G401.6 (cell line): Measurements from ENCODE around the gene USP30.

Experiments
- FAIRE-seq: peaks from 2 replicates; lab custom pipeline; 2012; peaks lifted over from hg19 to GRCh38; lab: Jason Lieb, UNC

USP30 gene

DNA sequence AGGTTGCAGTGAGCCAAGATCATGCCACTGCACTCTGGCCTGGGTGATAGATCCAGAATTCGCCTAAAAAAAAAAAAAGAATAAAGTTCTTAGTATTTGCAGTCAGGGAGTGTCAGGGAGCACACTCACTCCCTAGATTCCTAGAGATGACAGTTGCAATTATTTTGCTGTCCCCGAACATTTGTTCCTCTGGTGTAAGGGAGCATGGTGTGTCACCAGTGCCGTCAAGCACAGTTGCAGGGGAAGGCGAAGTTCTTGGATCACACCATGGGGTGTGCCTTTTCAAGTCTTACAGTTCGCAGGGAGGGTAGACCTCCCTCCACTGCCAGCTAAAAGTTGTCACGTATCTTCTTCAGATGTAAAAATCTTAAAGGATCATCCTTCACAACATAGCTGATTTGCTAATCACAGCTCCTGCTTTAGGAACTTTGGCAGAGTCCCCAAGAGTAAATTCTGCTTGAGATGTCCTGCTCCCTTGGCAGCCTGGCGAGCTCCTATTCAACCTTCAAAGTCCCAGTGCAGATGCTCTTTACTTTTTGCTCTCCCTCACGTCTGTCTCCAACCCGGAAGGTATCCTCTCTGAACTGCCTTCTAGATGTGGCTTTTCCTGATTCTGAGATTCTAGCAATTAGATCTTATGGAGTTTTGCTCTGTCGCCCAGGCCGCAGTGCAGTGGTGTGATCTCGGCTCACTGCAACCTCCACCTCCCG is 75.3 kb downstream of the USP30 start:
- FAIRE-seq = no peak

- no peak for FAIRE-seq
Observed at GRCh38 chr12:109130297-109131153, 78.1 kb downstream of the USP30 start.

DNA sequence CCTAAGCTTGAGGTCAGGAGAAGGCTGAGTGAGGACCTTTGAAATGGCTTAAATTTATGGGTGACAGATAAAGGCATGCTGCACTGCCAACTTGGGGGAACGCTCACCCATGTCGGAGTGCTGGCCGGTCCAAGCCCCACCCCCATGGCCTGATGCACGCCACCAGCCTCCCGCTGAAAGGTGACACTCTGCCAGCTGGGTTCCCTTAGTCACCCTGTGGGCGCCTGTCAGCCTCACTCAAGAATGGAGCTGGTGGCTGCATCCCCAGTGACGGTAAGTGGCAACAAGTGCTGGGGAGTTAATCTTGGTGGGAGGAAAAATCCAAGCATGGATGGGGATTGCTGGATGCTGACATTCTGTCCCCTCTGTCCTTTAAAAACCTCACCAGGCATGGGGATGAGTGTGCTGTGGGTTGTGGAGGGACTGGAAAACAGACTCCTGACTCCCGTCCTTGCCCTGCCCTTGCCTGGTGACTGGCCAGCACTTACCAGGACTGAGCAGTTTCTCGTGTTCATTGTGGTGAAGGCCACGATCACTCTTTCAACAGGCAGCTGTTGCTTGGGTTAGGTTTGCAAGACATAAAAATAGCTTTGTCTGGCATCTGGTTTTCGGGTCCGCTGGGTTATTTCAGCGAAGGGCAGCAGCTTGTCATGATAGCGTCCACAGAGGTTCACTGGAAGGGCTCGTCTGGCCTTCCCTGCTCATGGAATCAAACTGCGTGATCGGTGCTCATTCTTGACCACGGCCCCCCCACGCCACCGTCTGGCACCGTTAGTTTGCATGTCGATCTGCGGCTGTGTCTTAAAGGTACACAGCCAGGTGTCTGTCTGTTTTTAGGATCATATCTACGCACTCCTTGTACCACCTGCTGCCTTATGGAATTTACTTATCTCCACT is 79.0 kb downstream of the USP30 start:
- no peak for FAIRE-seq

DNA sequence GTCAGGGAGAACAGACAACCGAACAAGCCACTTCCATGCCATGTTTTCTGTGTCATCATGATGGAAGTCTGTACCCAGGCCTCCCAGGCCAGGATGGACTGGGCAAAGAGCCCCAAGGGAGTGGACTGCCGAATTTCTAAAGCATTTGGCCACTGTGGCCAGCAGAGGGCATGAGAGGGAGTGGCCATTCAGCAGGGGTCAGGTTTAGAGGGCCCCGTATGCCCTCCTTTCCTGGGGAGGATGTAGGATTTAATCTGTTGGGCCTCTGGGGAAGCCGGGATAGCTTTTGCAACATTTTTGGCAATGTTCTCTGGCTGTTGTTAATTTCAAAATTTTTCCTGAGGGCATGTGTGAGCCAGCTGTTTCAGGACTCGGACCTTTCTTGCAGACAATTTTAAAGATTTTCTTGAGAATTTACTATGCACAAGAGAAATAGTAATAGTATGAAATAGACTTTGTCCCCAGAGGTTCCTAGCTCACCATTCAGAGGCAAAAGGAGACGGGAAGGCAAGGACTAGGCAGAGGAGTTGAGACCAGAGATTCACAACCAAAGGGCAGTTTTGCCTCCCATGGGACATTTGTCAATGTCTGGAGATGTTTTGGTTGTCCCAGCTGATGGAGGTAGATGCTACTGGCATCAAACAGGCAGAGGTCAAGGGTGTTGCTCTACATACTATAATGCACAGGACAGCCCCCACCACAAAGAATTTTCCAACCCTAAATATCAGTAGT is 82.0 kb downstream of the USP30 start:
- FAIRE-seq = no peak

DNA sequence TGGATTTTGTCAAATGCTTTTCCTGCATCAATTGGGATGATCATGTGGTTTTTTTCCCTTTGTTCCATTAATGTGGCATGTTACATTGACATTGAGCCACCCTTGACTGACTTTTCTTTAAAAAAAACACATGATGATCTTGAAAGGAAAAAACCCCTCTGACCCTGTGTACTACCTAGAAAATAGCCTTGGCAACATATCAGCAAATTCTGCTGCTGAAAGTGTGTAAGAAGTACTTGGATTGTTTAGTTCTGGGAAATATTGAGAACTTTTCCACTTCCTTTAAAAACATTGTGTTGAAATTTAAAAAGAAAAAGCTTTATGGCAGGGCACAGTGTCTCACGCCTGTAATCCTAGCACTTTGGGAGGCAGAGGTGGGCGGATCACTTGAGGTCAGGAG is 84.7 kb downstream of the USP30 start:
- FAIRE-seq = no peak
